H1 (cell line): Measurements from ENCODE around the gene CSNK1D. TPM values are rescaled to one million over a fixed set of nuclear protein-coding genes. Genes with fewer than 3 reads are reported as not detected.

ENCODE experiments used
- CTCF ChIA-PET: fragments of 300-600 bp; sonication (Branson Sonifier 250); formaldehyde crosslinking; loops from one replicate; lab custom pipeline; 2021; ENCODE audit not compliant: partially characterized antibody; lab: Charles Lee
- POLR2A ChIA-PET: fragments of 300-600 bp; sonication (Branson Sonifier 250); formaldehyde crosslinking; loops from one replicate; lab custom pipeline; 2021; ENCODE audit warnings: inconsistent platforms; ENCODE audit not compliant: partially characterized antibody; lab: Charles Lee
- DNase-seq, 2 experiments: peaks; one replicate each; pipeline versions ENCODE4 v3.0.0 to v3.0.0-alpha.2; 2010 to 2022; ENCODE audit warnings: low spot score in 2 of 2, low read depth in 1 of 2, mixed read lengths in 1 of 2
- FAIRE-seq: peaks from 2 replicates; lab custom pipeline; 2011; peaks lifted over from hg19 to GRCh38; lab: Jason Lieb, UNC
- H2AFZ ChIP-seq: 2 replicates; pipeline ENCODE4 v1.8.1; 2012; ENCODE audit warnings: low read length, inconsistent platforms
- H2AK5ac ChIP-seq: 2 replicates; pipeline ENCODE4 v1.6.1; 2013; ENCODE audit warnings: low read depth, low read length
- H2BK120ac ChIP-seq: replicated peaks from 2 replicates; pipeline ENCODE3; 2013; ENCODE audit warnings: low read depth, low read length, inconsistent platforms
- H2BK12ac ChIP-seq: 2 replicates; pipeline ENCODE4 v1.6.1; 2013; ENCODE audit warnings: low read depth, low read length
- H2BK15ac ChIP-seq: 2 replicates; pipeline ENCODE4 v1.6.1; 2013; ENCODE audit warnings: low read length
- H2BK20ac ChIP-seq: 2 replicates; pipeline ENCODE4 v1.6.1; 2013; ENCODE audit warnings: low read length
- H2BK5ac ChIP-seq: 2 replicates; pipeline ENCODE4 v1.6.1; 2013; ENCODE audit warnings: low read depth, low read length
- H3K14ac ChIP-seq: 2 replicates; pipeline ENCODE4 v1.6.1; 2013; ENCODE audit warnings: inconsistent platforms; ENCODE audit not compliant: insufficient read length
- H3K18ac ChIP-seq: 2 replicates; pipeline ENCODE4 v1.6.1; 2013; ENCODE audit warnings: low read length; ENCODE audit errors: extremely low read depth
- H3K23ac ChIP-seq: 2 replicates; pipeline ENCODE4 v1.6.1; 2013; ENCODE audit warnings: inconsistent platforms; ENCODE audit not compliant: insufficient read length
- H3K23me2 ChIP-seq: 2 replicates; pipeline ENCODE4 v1.6.1; 2013; ENCODE audit warnings: low read depth, low read length
- H3K27ac ChIP-seq: 2 replicates; pipeline ENCODE4 v1.6.1; 2011; ENCODE audit warnings: low read depth, low read length, inconsistent platforms
- H3K27me3 ChIP-seq, 4 experiments: replicated peaks in 1 of 4; 1 replicate in 1 of 4; 2 replicates in 3 of 4; pipeline versions ENCODE4 v1.6.1 to v1.8.1; 2011 to 2013; ENCODE audit warnings: low read length in 3 of 4, mild to moderate bottlenecking in 3 of 4, inconsistent platforms in 2 of 4, mixed read lengths in 2 of 4, moderate library complexity in 1 of 4; ENCODE audit not compliant: control insufficient read depth in 3 of 4, insufficient read depth in 3 of 4; ENCODE audit errors: extremely low read depth in 1 of 4
- H3K36me3 ChIP-seq, 4 experiments: 2 replicates each; pipeline versions ENCODE4 v1.6.1 to v1.8.1; 2011 to 2013; ENCODE audit warnings: mild to moderate bottlenecking in 4 of 4, low read length in 3 of 4, moderate library complexity in 2 of 4, control low read depth in 1 of 4, inconsistent platforms in 1 of 4; ENCODE audit not compliant: insufficient read depth in 4 of 4, control insufficient read depth in 2 of 4
- H3K4ac ChIP-seq: replicated peaks from 2 replicates; pipeline ENCODE3; 2013; ENCODE audit warnings: low read length, low read depth, mixed read lengths, inconsistent platforms; ENCODE audit not compliant: insufficient read length
- H3K4me1 ChIP-seq, 4 experiments: replicated peaks in 1 of 4; 1 replicate in 1 of 4; 2 replicates in 3 of 4; pipeline versions ENCODE4 v1.6.1 to v1.8.1; 2011 to 2013; ENCODE audit warnings: low read length in 3 of 4, inconsistent platforms in 2 of 4, mixed read lengths in 1 of 4; ENCODE audit not compliant: insufficient read depth in 4 of 4, control insufficient read depth in 3 of 4
- H3K4me2 ChIP-seq, 2 experiments: 2 replicates each; pipeline versions ENCODE4 v1.6.1 to v1.8.1; 2011 to 2013; ENCODE audit warnings: low read depth in 2 of 2, low read length in 2 of 2, control low read depth in 1 of 2, inconsistent platforms in 1 of 2, mild to moderate bottlenecking in 1 of 2; ENCODE audit not compliant: insufficient read depth in 1 of 2
- H3K4me3 ChIP-seq, 4 experiments: fragments of 200-600, 300-600 bp in 1 of 4; sonication (generic), shearing (Covaris generic), sonication (Bioruptor Twin) in 1 of 4; 2 replicates each; pipeline versions ENCODE4 v1.5.1 to v1.8.1; 2011 to 2016; ENCODE audit warnings: low read length in 4 of 4, low read depth in 3 of 4, control low read depth in 2 of 4, inconsistent platforms in 2 of 4, mild to moderate bottlenecking in 2 of 4, mixed read lengths in 1 of 4, moderate library complexity in 1 of 4; ENCODE audit not compliant: insufficient read depth in 2 of 4; ENCODE audit errors: extremely low read depth in 1 of 4
- H3K56ac ChIP-seq: replicated peaks from 2 replicates; pipeline ENCODE3; 2013; ENCODE audit warnings: low read depth, mild to moderate bottlenecking, mixed read lengths, low read length, inconsistent platforms; ENCODE audit not compliant: insufficient read length
- H3K79me1 ChIP-seq: 2 replicates; pipeline ENCODE4 v1.6.1; 2013; ENCODE audit warnings: low read depth, low read length, control low read depth
- H3K79me2 ChIP-seq, 2 experiments: 2 replicates each; pipeline versions ENCODE4 v1.6.1 to v1.8.1; 2012 to 2013; ENCODE audit warnings: low read length in 2 of 2, mild to moderate bottlenecking in 2 of 2, inconsistent platforms in 1 of 2; ENCODE audit not compliant: insufficient read depth in 2 of 2, control insufficient read depth in 1 of 2
- H3K9ac ChIP-seq, 4 experiments: replicated peaks in 1 of 4; 1 replicate in 1 of 4; 2 replicates in 3 of 4; pipeline versions ENCODE4 v1.6.1 to v1.8.1; 2011 to 2013; ENCODE audit warnings: low read depth in 3 of 4, low read length in 3 of 4, control low read depth in 2 of 4, mild to moderate bottlenecking in 2 of 4, moderate library complexity in 2 of 4, inconsistent platforms in 1 of 4; ENCODE audit errors: extremely low read depth in 1 of 4
- H3K9me3 ChIP-seq, 2 experiments: 2 replicates each; pipeline versions ENCODE4 v1.6.1 to v1.8.1; 2012 to 2013; ENCODE audit warnings: mild to moderate bottlenecking in 2 of 2, moderate library complexity in 2 of 2, control low read depth in 1 of 2, inconsistent platforms in 1 of 2, low read depth in 1 of 2, low read length in 1 of 2, mixed read lengths in 1 of 2; ENCODE audit not compliant: insufficient read depth in 2 of 2
- H4K20me1 ChIP-seq, 2 experiments: replicated peaks in 1 of 2; 2 replicates each; pipeline versions ENCODE3 to v1.8.1; 2011 to 2013; ENCODE audit warnings: inconsistent platforms in 2 of 2, low read length in 2 of 2, mild to moderate bottlenecking in 1 of 2; ENCODE audit not compliant: insufficient read depth in 2 of 2, control insufficient read depth in 1 of 2
- H4K5ac ChIP-seq: 2 replicates; pipeline ENCODE4 v1.6.1; 2013; ENCODE audit warnings: low read length, low read depth, mixed read lengths, inconsistent platforms; ENCODE audit not compliant: insufficient read length
- H4K8ac ChIP-seq: 2 replicates; pipeline ENCODE4 v1.8.0; 2013; ENCODE audit warnings: mild to moderate bottlenecking, moderate library complexity, low read length, inconsistent platforms; ENCODE audit not compliant: insufficient read depth; ENCODE audit errors: extremely low read depth
- H4K91ac ChIP-seq: replicated peaks from 2 replicates; pipeline ENCODE3; 2013; ENCODE audit warnings: low read length, mixed read lengths, inconsistent platforms; ENCODE audit not compliant: insufficient read length
- CREB1 ChIP-seq: IDR thresholded peaks from 2 replicates; pipeline ENCODE4 v1.6.1; 2012; ENCODE audit warnings: inconsistent platforms
- E2F6 ChIP-seq: IDR thresholded peaks from 2 replicates; pipeline ENCODE4 v1.6.1; 2012; ENCODE audit warnings: inconsistent platforms
- HDAC2 ChIP-seq, 2 experiments: fragments of 300-600 bp in 1 of 2; sonication (generic) in 1 of 2; IDR thresholded peaks; 2 replicates each; pipeline ENCODE4 v1.6.1; 2011 to 2012; ENCODE audit warnings: low read depth in 2 of 2, low read length in 2 of 2, mild to moderate bottlenecking in 2 of 2, moderate library complexity in 2 of 2, borderline replicate concordance in 1 of 2, inconsistent platforms in 1 of 2
- JUN ChIP-seq: IDR thresholded peaks from 2 replicates; pipeline ENCODE4 v1.6.1; 2011; ENCODE audit warnings: low read depth, mild to moderate bottlenecking, improper control_type of control experiment, low read length
- KDM5A ChIP-seq: fragments of 200-600 bp; IDR thresholded peaks from 2 replicates; pipeline ENCODE4 v1.7.1; 2012; ENCODE audit warnings: mild to moderate bottlenecking, low read length, inconsistent platforms, mixed read lengths
- NANOG ChIP-seq: IDR thresholded peaks from 2 replicates; pipeline ENCODE4 v1.6.1; 2011; ENCODE audit warnings: low read length, low read depth, mild to moderate bottlenecking, inconsistent platforms; ENCODE audit not compliant: insufficient read depth, poor library complexity, severe bottlenecking
- POLR2AphosphoS5 ChIP-seq: IDR thresholded peaks from 2 replicates; pipeline ENCODE4 v1.6.1; 2011; ENCODE audit warnings: low read depth, low read length
- SUZ12 ChIP-seq: fragments of 200-600 bp; sonication (generic); IDR thresholded peaks from 2 replicates; pipeline ENCODE4 v1.6.1; 2012; ENCODE audit warnings: mild to moderate bottlenecking, inconsistent platforms, low read length, moderate library complexity, mixed read lengths
- WGBS, 2 experiments: shearing (Covaris generic) in 1 of 2; methylation state at CpG; one replicate each; pipeline versions ENCODE4 v1.1.6 to v1.1.7; 2013 to 2015; ENCODE audit warnings: low lambda C conversion rate in 2 of 2, mixed read lengths in 2 of 2, inconsistent platforms in 1 of 2, low coverage in 1 of 2, missing lambda C conversion rate in 1 of 2; ENCODE audit not compliant: insufficient replicate concordance in 2 of 2, insufficient coverage in 1 of 2, insufficient read length in 1 of 2; ENCODE audit errors: extremely low coverage in 1 of 2, missing lambda C conversion rate in 1 of 2; 5-methylcytosine and 5-hydroxymethylcytosine counted together
- polyA plus RNA-seq, 7 experiments: library from polyadenylated mRNA; depleted of rRNA in 3 of 7; stranded (reverse) in 5 of 7; unstranded in 2 of 7; fragments of >200 nt in 5 of 7; fragments of 200-250 nt in 2 of 7; gene quantifications; 1 replicate in 5 of 7; 2 replicates in 1 of 7; 4 replicates in 1 of 7; pipeline versions ENCODE4 v1.2.1 to v1.2.3, GENCODE V29; 2011 to 2013; ENCODE audit warnings: missing spikeins in 2 of 7, mixed read lengths in 2 of 7
- total RNA-seq: library from RNA; stranded (reverse); fragmentation: NEBNext Ultra II Directional; extraction: Animal tissue kit (Norgen Biotek cat#: 25700); gene quantifications from 2 replicates; pipeline ENCODE4 v1.2.1, GENCODE V29; 2021

The CSNK1D gene
- total and polyA plus RNA-seq, 2 of the 8 experiments (the other 6 are each of a cell fraction or from before 2014, with no cell fraction given), result 73.5 to 103 TPM

GRCh38 chr17:82298538-82299421 is 25.3 kb upstream of the CSNK1D start:
- Histone ChIP-seq H2BK120ac (no peak overlapping the region), H3K18ac (no peak overlapping the region), H3K79me1 (no peaks in the 10 kb centered on the region), H4K91ac (no peak overlapping the region), H3K27ac (no peak overlapping the region), H3K36me3 (no peaks in the 10 kb centered on the region), H3K14ac (no peak overlapping the region), H3K56ac (no peak overlapping the region), H3K27me3 (peaks cover 0 to 7% (median 4%) of the 10 kb centered on the region in 4 experiments; a peak in 3 of 7 replicates), H3K4me2 (no peak overlapping the region), H3K4me3 (no peak overlapping the region), H2BK12ac (no peak overlapping the region), H2AFZ (no peak overlapping the region), H2BK5ac (no peak overlapping the region), H3K79me2 (no peaks in the 10 kb centered on the region), H2BK20ac (no peak overlapping the region), H3K23ac (no peak overlapping the region), H3K23me2 (no peaks in the 10 kb centered on the region), H2BK15ac (no peak overlapping the region), H3K4me1 (peaks cover 0 to 16% (median 4%) of the 10 kb centered on the region in 4 experiments; a peak in 5 of 7 replicates), H2AK5ac (no peak overlapping the region), H3K9me3 (no peaks in the 10 kb centered on the region), H4K5ac (no peak overlapping the region), H4K20me1 (peaks cover 0 to 2% of the 10 kb centered on the region in 2 experiments), H3K9ac (no peak overlapping the region), H4K8ac (no peak overlapping the region; the same call in 1 of the 2 replicates), H3K4ac (no peak overlapping the region)
- POLR2A ChIA-PET, result interaction anchor here (0.8 to 1.8 kb wide), 9 partner anchors 9 to 428 kb away, joined by 3 to 6 read pairs (median 3); partner anchors contain the start of genes CD7 and CSNK1D
- TF ChIP-seq SUZ12 (no peak), NANOG (no peak), E2F6 (no peak), HDAC2 (IDR thresholded peaks at IDR 0.05; ENCODE audit: borderline replicate concordance in 1 of 2, low read depth in 2 of 2, low read length in 2 of 2) (no peak), JUN (no peak), CREB1 (no peak), KDM5A (no peak), POLR2AphosphoS5 (no peak)
- CTCF ChIA-PET, result interaction anchor here (0.6 to 3.7 kb wide), 13 partner anchors 12 to 182 kb away, joined by 3 to 11 read pairs (median 5); partner anchors contain the start of gene SECTM1
- DNase-seq, result peak in 1 of 2 experiments; percentile 48
- WGBS, 2 experiments, result 84% methylated on average over 26 of the region's 27 CpGs; no CpG with 5 or more reads in 1 of the 2 experiments
- no peak for FAIRE-seq
